HAP-1 (cell line): ENCODE measurements around the gene ABCC6.
"Not testable (repeated sequence)": the region's sequence is repeated elsewhere in the genome, so short reads cannot be mapped to it uniquely, and the experiment has no call there.

ENCODE experiments used
- DNase-seq, 2 experiments: peaks; one replicate each; pipeline ENCODE4 v3.0.0-alpha.2; 2016 to 2020; ENCODE audit warnings: low spot score in 2 of 2
- H3K27me3 ChIP-seq: fragments of 250-450 bp; sonication (Bioruptor Pico); 2 replicates; pipeline ENCODE4 v1.5.1; 2020; ENCODE audit warnings: low read depth, mild to moderate bottlenecking, moderate library complexity
- H3K36me3 ChIP-seq: fragments of 250-450 bp; sonication (Bioruptor Pico); replicated peaks from 2 replicates; pipeline ENCODE4 v1.5.1; 2020; ENCODE audit warnings: mild to moderate bottlenecking
- H3K4me1 ChIP-seq: fragments of 250-450 bp; sonication (Bioruptor Pico); 2 replicates; pipeline ENCODE4 v1.5.1; 2020; ENCODE audit warnings: mild to moderate bottlenecking
- H3K4me3 ChIP-seq: fragments of 250-450 bp; sonication (Bioruptor Pico); 2 replicates; pipeline ENCODE4 v1.5.1; 2020; ENCODE audit warnings: mild to moderate bottlenecking, moderate library complexity
- H3K9me3 ChIP-seq: fragments of 250-450 bp; sonication (Bioruptor Pico); 2 replicates; pipeline ENCODE4 v1.5.1; 2020; ENCODE audit warnings: mild to moderate bottlenecking, moderate library complexity
- in situ Hi-C: fragments of 300-500 bp; cut with MboI; formaldehyde crosslinking; loops from 3 replicates; pipeline ENCODE4 v1.14.3; 2020; ENCODE audit warnings: low sequenced_read_pairs, inconsistent platforms, mixed read lengths

The ABCC6 gene

GRCh38 chr16:16109453-16110110, 113.7 kb downstream of the ABCC6 start:
- DNase-seq = no peak
- Histone ChIP-seq H3K27me3 (no peaks in the 10 kb centered on the region), H3K9me3 (no peaks in the 10 kb centered on the region), H3K4me3 (no peak overlapping the region), H3K4me1 (no peaks in the 10 kb centered on the region), H3K36me3 (peaks cover 47% of the 10 kb centered on the region)
- in situ Hi-C loops = no loop called here

- in situ Hi-C loops = no loop called here
- H3K36me3 ChIP-seq = peaks cover 47% of the 10 kb centered on the region
Observed at GRCh38 chr16:16108759-16109158, 114.5 kb downstream of the ABCC6 start.

GRCh38 chr16:16107839-16108238, 115.5 kb downstream of the ABCC6 start:
- no peaks in the 10 kb centered on the region for H3K9me3 ChIP-seq
- H3K4me1 ChIP-seq = no peaks in the 10 kb centered on the region
- H3K36me3 ChIP-seq = peaks cover 48% of the 10 kb centered on the region
- DNase-seq = no peak
- in situ Hi-C loops = no loop called here
- H3K4me3 ChIP-seq = no peak overlapping the region
- no peaks in the 10 kb centered on the region for H3K27me3 ChIP-seq

More at GRCh38 chr16:16108759-16109158, 114.5 kb downstream of the ABCC6 start:
- H3K4me3 ChIP-seq = no peak overlapping the region
- H3K27me3 ChIP-seq = no peaks in the 10 kb centered on the region
- DNase-seq = no peak
- no peaks in the 10 kb centered on the region for H3K9me3 ChIP-seq
- no peaks in the 10 kb centered on the region for H3K4me1 ChIP-seq

GRCh38 chr16:16106466-16106865, 116.8 kb downstream of the ABCC6 start:
- in situ Hi-C loops = no loop called here
- Histone ChIP-seq H3K4me3 (no peak overlapping the region), H3K4me1 (no peaks in the 10 kb centered on the region), H3K27me3 (no peaks in the 10 kb centered on the region), H3K36me3 (peaks cover 48% of the 10 kb centered on the region), H3K9me3 (no peaks in the 10 kb centered on the region)
- DNase-seq = no peak

GRCh38 chr16:16105646-16106045, 117.6 kb downstream of the ABCC6 start:
- H3K27me3 ChIP-seq = no peaks in the 10 kb centered on the region
- no peaks in the 10 kb centered on the region for H3K4me1 ChIP-seq
- H3K9me3 ChIP-seq = no peaks in the 10 kb centered on the region
- H3K4me3 ChIP-seq = no peak overlapping the region
- peaks cover 46% of the 10 kb centered on the region for H3K36me3 ChIP-seq
- DNase-seq = no peak
- in situ Hi-C loops = no loop called here

GRCh38 chr16:16104804-16105141, 118.5 kb downstream of the ABCC6 start:
- H3K4me1 ChIP-seq, DNase-seq, H3K9me3 ChIP-seq, H3K27me3 ChIP-seq, in situ Hi-C loops, H3K4me3 ChIP-seq: not testable (repeated sequence)
- peaks cover 43% of the 10 kb centered on the region for H3K36me3 ChIP-seq

- H3K36me3 ChIP-seq = peaks cover 39% of the 10 kb centered on the region
- DNase-seq, in situ Hi-C loops, H3K9me3 ChIP-seq, H3K4me1 ChIP-seq, H3K27me3 ChIP-seq, H3K4me3 ChIP-seq: not testable (repeated sequence)
Observed at GRCh38 chr16:16104132-16104803, 119.0 kb downstream of the ABCC6 start.

- Histone ChIP-seq H3K27me3 (no peaks in the 10 kb centered on the region), H3K9me3 (no peaks in the 10 kb centered on the region), H3K4me1 (no peaks in the 10 kb centered on the region), H3K36me3 (peaks cover 40% of the 10 kb centered on the region), H3K4me3 (no peak overlapping the region)
- no peak for DNase-seq
- in situ Hi-C loops = no loop called here
Observed at GRCh38 chr16:16102738-16103137, 120.6 kb downstream of the ABCC6 start.

GRCh38 chr16:16101585-16101984, 121.7 kb downstream of the ABCC6 start:
- no peak overlapping the region for H3K4me3 ChIP-seq
- no peaks in the 10 kb centered on the region for H3K27me3 ChIP-seq
- peaks cover 43% of the 10 kb centered on the region for H3K36me3 ChIP-seq
- DNase-seq = no peak
- no peaks in the 10 kb centered on the region for H3K9me3 ChIP-seq
- in situ Hi-C loops = no loop called here
- no peaks in the 10 kb centered on the region for H3K4me1 ChIP-seq

GRCh38 chr16:16100631-16101030, 122.7 kb downstream of the ABCC6 start:
- Histone ChIP-seq H3K27me3 (no peaks in the 10 kb centered on the region), H3K36me3 (peaks cover 43% of the 10 kb centered on the region), H3K4me3 (no peak overlapping the region), H3K4me1 (no peaks in the 10 kb centered on the region), H3K9me3 (no peaks in the 10 kb centered on the region)
- in situ Hi-C loops = no loop called here
- DNase-seq = no peak

GRCh38 chr16:16099320-16099719, 124.0 kb downstream of the ABCC6 start:
- no peaks in the 10 kb centered on the region for H3K9me3 ChIP-seq
- peaks cover 48% of the 10 kb centered on the region for H3K36me3 ChIP-seq
- no peak for DNase-seq
- no peaks in the 10 kb centered on the region for H3K27me3 ChIP-seq
- H3K4me1 ChIP-seq = no peaks in the 10 kb centered on the region
- in situ Hi-C loops = no loop called here
- no peak overlapping the region for H3K4me3 ChIP-seq
